HG02798 (cell line): ENCODE measurements around the gene CFAP46.

Source experiments
- ATAC-seq: cut with Tn5 transposase; IDR thresholded peaks from one replicate; pipeline ENCODE4 v1.9.1; 2021; ENCODE audit warnings: mild to moderate bottlenecking; ENCODE audit not compliant: unreplicated experiment, poor library complexity

CFAP46 gene

DNA sequence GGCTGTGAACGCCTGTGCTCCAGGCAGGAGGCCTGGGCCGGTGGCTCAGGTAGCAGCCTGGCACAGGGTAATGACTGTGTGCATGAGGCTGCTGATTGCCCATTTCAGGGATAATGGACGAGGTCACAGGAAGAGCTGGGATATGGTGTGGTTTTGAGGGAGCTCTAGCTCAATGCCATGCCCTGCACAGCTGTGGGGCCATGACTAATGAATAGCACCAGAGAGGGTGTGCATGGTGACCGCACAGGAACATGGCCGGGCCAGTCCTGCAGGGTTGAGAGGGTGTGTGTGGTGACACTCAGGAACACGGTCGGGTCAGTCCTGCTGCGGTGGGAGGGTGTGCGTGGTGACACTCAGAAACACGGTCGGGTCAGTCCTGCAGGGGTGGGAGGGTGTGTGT, 178.3 kb downstream of the CFAP46 start:
- no peak for ATAC-seq

DNA sequence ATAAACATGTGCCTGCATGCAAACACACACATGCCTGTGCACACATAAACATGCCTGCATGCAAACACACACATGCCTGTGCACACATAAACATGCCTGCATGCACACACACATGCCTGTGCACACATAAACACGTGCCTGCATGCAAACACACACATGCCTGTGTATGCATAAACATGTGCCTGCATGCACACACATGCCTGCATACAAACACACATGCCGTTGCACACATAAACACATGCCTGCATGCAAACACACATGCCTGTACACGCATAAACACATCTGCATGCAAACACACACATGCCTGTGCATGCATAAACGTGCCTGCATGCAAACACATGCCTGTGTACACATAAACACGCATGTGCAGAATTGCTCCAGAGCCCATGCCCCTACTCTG, 178.8 kb downstream of the CFAP46 start:
- no peak for ATAC-seq

DNA sequence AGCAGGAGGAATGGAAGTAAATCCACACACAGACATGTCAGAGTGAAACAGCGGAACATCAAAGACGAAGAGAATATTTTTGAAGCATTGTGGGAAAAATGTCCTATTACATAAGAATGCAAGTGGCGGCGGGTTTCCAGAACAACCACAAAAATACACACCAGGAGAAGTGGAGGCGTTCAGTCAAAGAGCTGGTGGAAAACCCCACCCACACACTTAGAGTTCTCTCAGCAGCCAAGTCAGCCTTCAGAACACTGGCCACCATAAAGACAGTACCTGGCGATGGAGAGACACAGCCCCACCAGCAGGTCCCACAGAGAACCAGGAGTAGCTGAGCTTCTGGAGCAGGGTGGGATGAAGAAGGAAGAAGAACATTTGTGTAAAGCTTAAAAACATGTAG, 180.1 kb downstream of the CFAP46 start:
- ATAC-seq: no peak

DNA sequence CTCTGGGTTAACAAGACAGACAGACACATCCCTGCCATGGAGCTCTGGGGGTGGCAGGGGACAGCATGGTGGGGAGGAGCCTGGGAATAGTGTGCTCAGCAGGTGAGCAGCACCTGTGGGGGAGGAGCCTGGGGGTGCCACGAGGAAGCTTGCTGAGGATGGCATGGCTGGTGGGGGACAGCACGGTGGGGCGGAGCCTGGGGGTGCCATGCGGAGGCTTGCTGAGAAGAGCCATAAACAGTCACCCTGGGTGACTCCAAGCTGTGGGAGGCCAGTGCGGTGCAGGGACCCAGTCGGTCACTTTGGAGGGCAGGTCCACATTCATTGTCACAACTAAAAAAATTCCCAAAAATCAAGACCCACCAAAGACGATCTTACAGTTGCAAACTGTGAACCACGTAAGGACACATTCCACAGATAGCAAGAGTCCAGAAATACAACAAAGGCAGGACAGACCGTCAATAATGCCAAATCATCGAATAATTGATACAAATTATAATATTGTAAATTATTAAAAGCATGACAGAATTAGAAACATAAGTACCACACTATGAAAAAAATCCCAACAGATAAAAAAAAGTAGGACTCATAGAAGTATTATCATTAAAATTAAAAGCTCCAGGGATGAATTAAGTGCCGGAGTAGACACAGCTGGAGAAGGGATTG, 180.8 kb downstream of the CFAP46 start:
- no peak for ATAC-seq

DNA sequence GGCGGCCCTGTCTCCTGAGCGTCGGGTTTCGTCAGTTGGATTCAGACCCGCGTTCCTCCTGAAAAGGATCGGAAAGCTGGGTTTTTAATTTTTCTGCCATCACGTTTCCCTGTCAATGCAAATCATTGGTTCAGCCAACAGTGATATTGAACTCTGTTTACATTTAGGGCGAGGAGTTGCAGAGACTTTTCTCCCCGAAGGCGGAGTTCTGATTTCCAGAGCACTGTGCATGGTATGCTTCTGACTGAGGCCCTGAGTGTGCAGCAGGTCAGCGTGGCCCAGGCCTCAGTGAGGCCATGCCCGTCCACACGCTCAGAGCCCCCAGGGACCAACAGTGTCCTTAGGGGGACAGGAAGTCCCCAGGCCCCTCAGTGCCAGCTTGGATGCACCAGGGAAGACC, 183.5 kb downstream of the CFAP46 start:
- no peak for ATAC-seq
